DOHH2 (cell line): Measurements from ENCODE around the gene KCNK1.

Experiments
- CTCF ChIP-seq: fragments of 200-600 bp; sonication (generic); IDR thresholded peaks from one replicate; pipeline ENCODE4 v1.5.1; 2014; ENCODE audit warnings: antibody characterized with exemption, mild to moderate bottlenecking, low read depth, low read length; ENCODE audit not compliant: poor library complexity, severe bottlenecking
- EZH2phosphoT487 ChIP-seq: fragments of 200-600 bp; sonication (generic); IDR thresholded peaks from 2 replicates; pipeline ENCODE4 v1.6.1; 2017; ENCODE audit warnings: borderline replicate concordance, mild to moderate bottlenecking, antibody characterized with exemption, low read length, moderate library complexity, mixed read lengths

- TF ChIP-seq CTCF = no peak
- TF ChIP-seq EZH2phosphoT487 = no peak
Observed at GRCh38 chr1:233665575-233666270, 51.8 kb downstream of the KCNK1 start.
